GM12874 (cell line): ENCODE results near the gene PCNA.

Experiments
- TF ChIP-seq, protein P1 (sequence below): IDR thresholded peaks from 2 replicates; pipeline ENCODE4 v1.5.1; 2011; ENCODE audit warnings: low read depth, mild to moderate bottlenecking, control low read depth, low read length, moderate library complexity; ENCODE audit not compliant: insufficient read depth

Gene PCNA

DNA sequence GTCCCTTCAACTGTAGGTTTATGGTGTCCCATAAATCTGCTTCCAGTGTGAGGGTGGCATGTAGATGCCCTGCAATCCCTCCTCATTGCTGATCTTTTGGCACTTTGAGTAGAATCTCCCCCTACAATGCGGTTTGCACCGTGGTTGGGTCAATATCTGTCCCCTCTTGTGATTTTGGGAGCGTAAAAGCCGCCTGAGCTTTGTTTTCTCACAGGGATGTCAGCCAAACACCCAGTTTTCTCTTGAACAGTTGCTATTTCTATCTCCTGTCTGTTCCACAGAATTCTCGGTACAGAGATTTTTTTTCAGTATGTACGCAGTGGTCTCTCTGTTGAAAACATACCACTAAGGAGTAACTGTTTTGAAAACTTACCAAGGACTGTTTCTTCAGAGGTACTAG is 28.8 kb upstream of the PCNA start:
- TF ChIP-seq, protein P1, sequence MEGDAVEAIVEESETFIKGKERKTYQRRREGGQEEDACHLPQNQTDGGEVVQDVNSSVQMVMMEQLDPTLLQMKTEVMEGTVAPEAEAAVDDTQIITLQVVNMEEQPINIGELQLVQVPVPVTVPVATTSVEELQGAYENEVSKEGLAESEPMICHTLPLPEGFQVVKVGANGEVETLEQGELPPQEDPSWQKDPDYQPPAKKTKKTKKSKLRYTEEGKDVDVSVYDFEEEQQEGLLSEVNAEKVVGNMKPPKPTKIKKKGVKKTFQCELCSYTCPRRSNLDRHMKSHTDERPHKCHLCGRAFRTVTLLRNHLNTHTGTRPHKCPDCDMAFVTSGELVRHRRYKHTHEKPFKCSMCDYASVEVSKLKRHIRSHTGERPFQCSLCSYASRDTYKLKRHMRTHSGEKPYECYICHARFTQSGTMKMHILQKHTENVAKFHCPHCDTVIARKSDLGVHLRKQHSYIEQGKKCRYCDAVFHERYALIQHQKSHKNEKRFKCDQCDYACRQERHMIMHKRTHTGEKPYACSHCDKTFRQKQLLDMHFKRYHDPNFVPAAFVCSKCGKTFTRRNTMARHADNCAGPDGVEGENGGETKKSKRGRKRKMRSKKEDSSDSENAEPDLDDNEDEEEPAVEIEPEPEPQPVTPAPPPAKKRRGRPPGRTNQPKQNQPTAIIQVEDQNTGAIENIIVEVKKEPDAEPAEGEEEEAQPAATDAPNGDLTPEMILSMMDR: no peak

DNA sequence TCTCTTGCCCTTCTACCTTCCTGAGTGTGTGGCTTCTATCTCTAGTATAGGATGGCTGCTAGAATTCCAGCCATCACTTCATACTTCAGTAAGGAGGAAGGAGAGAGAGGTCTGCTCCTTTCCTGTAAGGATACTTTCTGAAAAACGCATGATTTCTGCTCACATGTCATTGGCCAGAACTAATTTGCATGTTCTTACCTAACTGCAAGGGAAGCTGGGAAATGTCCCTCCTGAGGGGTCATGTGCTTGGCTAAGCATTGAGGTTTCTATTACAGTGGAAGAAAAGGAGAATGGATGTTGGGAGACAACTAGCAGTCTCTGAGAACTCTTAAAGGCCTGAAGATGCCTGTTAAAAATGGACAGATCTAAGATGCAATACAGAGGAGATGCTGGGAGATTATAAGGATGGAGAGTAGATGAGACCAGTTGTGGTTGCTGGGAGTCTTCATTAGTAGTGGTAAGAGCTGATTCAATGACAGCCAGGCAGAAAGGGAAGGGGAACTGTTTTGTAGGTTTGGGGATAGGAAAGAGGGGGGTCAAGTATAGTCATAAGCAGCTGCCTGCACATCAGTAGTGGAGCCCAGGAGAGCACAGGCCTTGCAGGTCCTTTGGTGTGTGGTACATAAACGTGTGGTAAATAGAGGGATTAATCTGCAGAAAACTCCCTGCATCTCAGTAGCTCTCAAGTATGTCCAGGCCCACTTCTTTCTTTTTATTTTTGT is 27.3 kb upstream of the PCNA start:
- TF ChIP-seq, protein P1: no peak

DNA sequence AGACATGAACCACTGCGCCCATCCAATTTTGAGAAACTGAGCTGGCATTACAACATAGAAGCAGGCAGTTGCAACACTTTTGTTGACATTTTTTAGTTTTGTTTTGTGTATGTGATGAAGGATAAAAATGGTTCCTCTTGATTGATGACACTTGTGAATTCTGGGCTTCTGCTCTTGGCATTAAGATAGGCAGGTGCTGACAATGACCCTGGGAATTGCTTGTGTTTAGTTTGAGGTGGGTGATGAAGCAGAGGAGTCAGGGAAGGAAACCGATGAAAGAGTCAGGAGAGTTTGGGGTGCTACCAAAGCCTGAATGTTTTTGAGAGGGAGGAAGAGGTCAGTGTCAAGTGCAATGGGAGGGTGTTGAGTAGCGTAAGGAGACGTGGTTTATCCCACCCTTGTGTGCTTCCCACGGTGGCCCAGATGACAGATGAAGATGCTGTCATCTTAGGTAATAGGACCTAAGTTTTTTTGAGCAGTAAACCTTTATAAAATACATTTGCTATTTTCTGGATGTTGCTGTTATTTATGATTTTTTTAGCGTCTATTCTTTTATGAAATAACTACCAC is 26.4 kb upstream of the PCNA start:
- TF ChIP-seq, protein P1: no peak

DNA sequence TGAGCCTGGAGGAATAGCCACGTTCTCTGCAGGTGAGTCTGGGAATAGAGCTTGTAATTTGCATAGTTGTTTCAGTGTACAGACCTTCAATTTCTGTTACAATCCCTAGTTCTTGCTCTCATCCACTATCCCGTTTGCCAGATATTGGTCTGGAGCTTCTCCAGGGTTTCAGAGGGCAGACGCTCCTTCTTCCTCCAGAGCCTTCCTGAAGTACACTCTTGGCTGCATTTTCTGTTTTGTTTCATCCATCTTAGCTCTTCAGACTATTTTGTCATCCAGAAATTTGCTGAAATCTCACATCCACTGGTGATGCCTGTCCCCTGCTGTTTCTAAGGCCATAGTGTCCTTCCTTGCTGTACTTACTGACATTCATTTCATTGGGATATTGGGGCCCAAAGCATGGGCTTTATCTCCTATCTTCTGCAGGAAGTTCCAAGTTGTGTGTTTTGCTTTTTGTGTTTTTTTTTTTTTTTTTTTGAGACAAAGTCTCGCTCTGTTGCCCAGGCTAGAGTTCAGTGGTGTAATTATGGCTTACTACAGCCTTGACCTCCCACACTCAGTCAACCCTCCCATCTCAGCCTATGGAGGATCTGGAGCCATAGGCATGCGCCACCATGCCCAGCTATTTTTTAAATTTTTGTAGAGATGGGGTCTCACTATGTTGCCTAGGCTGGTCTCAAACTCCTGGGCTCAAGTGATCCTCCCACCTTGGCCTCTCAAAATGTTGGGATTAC is 25.8 kb upstream of the PCNA start:
- TF ChIP-seq, protein P1: no peak

DNA sequence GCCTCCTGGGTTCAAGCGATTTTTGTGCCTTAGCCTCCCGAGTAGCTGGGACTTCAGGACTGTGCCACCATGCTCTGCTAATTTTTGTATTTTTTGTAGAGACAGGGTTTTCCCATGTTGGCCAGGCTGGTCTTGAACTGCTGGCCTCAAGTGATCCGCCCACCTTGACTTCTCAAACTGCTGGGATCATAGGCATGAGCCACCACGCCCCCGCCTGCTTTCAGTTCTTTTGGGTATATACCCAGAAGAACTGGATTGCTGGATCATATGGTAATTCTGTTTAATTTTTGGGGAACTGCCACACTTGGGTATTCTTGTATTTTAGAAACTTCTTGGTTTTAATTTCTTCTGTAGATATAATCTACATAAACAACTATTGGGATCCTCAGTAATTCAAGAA is 24.1 kb upstream of the PCNA start:
- TF ChIP-seq, protein P1: no peak

DNA sequence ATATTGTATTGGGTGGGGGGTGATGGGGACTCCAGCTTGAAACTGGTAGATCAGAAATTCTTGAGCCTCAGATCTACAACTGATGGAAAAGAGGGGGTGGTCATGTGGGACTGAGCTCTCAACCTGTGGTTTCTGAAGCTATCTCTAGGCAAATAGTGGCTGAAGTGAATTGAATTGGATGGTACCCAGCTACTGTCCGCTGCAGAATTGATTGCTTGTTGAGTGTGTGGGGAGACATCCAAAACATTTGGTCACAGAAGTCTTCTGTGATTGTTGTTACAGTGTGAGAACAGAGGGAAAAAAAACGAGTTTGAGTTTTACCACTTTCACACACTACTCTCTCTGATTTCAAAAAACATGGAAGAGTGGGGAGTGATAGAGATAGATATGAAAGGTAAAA is 21.9 kb upstream of the PCNA start:
- TF ChIP-seq, protein P1: no peak

DNA sequence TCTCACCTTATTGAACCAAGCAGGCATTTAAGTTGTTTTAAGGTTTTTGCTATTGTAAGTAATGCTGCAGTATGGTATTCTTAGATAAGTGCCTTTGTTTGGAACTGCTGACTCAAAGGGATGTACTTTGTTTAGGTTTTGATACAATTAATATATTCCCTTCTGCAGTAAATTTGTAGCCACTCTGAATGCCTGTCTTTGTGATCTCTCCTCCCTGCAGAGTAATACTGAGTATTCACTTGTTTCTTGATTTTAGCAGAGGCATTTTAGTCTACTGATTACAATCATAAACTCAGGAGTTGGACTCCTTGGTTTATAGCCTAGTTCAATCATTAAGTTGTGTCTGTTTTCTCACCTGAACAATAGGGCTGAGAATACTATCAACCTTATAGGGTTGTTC is 20.4 kb upstream of the PCNA start:
- TF ChIP-seq, protein P1: no peak
